Central memory CD4-positive, alpha-beta T cell (primary cell): Measurements from ENCODE around the gene HOXB4.

Experiments
- DNase-seq: peaks from one replicate; pipeline ENCODE4 v3.0.0; 2022

HOXB4 gene

DNA sequence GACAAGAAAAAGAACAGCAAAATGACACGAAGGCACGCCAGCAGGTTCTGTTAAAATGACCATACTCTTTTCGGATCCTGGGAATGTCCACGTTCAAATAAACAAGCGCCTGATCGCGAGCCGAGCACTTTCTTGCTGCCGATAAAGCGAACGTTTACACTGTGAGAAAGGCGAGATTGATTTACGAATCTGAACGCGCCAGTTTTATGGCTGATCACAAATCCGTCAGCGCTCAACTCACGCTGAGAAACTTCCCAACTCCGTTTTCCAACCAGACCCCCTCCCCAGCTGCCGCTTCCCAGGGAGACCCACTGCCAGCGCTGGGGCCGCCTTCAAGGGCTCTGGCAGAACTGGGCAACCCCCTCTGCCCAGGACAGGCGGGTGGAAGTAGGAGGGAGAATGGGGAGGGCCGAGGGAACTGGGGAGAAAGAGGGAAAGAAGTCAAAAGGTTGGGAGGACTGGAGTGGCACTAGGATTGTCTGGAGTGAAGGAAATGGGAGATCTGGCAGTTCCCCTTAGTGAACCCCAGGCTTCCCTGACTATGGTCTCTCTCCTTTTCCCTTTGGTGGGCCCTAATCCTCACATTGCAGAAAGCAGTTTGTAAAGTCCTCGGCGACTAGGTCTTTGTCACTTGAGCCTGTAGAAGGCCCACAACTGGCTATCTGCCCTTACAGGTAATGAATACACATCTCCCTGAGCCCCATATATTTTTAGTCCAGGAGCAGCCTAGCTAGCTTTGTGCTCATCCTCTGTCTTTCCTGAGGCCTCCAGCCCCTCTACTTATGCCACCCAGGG is 6.9 kb downstream of the HOXB4 start:
- DNase-seq, result no peak

DNA sequence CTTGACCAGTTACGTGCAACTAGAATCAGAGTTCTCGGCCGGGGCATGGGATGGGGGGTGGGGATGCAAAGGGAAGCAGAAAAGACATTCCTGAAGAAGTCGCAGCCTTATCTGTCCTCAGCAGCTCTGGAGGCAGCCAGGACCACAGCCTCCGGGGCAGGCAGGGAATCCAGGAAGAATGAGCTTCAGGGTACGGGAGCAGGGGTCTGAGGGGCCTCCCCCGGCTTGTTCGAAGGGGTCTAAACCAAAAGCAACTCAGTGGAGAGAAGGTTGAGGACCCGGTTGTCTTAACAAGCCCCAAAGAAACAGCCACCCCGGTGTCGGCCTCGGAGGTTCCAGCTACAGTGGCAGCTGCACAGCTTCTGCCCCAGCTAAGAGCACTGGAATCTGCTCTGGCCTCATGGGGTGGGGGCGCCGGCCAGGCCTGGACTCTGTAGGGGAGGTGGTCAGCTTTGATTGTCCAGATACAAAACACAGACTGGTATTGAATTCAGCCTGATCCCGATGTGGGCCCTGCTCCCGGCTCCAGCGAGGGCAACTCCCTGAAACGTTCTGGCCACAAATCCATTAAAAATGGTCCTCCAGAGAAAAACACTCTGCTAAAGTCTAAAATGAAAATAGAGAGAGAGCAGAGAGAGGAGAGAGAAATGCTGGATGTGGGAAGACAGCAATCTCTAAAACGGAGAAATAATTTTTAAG is 7.7 kb downstream of the HOXB4 start:
- DNase-seq, result no peak

DNA sequence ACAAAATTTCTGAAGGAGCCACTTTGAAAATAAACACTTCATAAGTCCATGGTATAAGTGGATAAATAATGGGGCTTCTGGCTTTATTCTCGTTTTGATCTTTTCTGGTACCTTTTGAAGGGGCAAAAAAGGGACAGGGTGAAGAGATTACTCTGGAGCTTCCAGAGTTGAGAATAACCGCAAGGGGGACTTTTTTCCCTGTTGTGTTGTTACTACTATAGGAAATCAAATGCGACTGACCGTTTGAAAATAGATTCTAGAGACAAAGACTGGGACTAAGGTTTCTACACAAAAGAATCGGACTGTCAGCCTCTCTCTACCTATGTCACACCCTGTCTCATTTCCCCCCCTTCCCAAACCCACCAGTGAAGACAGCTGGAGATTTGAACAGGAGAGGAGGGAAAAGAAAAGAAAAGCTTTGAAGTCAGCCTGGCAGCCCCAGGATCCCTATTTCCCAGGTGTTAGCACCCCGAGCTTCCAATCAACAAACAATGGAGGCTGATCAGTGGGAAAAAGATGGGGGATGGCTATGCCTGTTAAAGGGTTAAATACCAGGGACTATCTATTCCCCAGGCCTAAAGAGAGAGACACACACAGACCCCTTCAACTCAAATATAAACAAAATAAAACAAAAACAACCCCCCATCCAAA is 8.4 kb downstream of the HOXB4 start:
- no peak for DNase-seq

GRCh38 chr17:48569240-48569582 is 8.9 kb downstream of the HOXB4 start:
- DNase-seq, result no peak

DNA sequence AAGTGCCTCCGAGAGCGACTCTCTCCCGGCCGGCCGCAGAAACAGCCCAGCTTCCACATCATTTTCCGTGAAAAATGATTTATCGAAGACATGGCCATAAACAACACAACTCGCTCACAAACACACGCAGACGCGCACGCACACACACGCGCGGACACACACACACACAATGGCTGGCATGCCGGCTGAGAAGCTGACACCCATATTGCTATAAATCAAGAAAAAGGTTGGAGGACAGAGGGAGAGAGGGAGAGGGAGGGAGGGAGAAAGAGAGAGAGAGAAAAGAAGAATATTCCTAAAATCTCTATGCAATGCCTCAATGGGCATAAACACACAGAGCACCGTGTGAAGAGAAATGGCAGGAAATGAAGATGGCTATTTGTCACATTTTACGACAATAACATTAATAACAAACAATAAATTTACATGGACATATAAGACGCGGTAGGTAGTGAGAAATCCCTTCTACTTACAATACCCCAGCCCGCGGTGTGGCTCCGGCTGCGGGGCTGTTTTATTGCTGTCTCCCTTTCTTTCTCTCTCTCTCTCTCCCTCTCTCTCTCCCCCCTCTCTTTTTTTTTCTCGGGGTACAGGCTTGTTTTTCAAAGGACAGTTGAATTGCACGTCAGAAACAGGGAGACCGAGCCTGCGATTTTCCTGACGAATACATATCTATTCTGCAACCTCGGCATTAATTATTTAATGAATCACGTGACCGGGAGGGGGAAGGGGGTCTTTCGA is 9.5 kb downstream of the HOXB4 start:
- no peak for DNase-seq

- no peak for DNase-seq
Measured at GRCh38 chr17:48567646-48568354, 10.3 kb downstream of the HOXB4 start.

GRCh38 chr17:48567209-48567608 is 10.9 kb downstream of the HOXB4 start:
- no peak for DNase-seq

GRCh38 chr17:48566717-48567116 is 11.4 kb downstream of the HOXB4 start:
- no peak for DNase-seq

- no peak for DNase-seq
Measured at GRCh38 chr17:48565925-48566710, 12.0 kb downstream of the HOXB4 start.

DNA sequence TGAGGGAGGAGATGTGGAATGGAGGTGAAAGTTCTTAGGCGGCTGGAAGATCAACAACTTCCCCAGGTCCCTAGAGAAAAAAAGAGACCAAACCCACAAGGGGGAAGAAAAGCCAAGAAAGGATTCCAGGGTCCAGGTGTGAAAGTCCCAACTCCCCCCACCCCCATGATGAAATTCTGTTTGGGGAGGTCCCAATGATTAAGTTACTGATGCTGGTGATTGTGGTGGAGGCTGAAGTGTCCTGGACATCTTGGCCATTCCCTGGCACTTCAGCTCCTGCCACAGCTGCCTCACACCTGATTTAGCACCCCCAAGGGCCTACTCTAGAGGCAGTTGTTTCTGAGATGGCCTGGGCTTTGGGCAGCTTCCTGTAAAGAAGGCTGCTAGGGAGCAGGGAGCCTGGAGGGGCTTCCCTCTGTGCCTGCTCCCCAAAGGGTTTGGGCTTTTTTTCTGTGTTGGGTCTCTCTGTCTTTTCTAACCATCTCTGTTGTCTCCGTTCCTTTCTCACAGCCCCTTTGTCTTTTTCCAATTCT is 13.1 kb downstream of the HOXB4 start:
- DNase-seq, result no peak

DNA sequence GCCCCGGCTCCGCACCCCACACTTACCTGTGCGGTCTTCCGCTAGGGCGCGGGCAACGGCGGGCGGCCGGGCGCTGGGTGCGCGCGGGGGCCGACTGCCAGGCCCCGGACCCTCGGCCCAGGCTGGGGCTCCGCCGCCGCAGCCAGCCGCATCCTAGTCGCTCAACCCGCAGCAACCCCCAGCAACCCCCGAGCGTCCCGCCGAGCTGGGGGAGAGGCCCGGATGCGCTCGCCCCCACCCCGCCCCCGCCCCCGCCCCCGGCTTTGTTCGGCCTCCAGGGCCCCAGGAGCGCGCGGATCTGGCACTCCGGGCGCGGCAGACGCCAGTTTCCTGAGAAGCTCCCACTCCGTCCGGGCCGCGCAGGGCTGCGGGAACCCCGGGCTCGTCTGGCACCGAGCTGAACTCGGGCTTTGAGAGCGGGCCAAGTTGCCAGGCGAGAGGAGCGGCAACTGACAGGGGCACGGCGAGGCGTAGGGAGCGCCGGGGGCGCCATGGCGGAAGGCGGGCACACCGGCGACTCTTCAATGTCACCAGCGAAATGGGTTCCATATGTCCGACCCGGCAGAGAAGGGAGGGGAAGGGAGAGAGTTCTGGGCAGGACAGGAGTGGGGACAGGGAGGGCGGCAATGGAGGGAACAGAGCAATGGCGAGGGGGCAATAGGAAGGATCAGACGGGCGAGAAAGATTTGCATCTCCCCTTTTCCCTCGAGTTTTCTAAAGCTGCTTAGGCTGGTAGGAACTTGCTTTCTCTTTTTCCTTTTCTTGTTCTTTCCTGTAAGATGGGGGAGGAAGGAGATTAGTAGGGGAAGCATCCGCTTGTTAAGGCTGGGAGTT is 13.7 kb downstream of the HOXB4 start:
- DNase-seq, result no peak

DNA sequence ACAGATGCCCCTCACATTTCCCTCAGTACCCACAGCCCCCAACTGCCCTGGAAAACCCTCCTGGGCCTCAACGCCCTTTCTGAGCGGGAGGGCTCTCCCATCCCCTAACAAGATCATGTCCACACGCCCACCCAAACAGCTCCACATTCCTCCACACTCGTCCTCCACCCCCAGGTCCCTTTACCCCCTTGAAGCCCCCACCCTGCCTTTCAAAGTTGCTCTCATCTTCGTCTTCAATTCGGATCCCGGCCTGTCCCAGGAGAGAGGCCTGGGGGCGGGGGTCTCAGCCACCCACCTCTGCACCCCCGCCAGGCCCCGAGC is 14.3 kb downstream of the HOXB4 start:
- DNase-seq, result no peak

DNA sequence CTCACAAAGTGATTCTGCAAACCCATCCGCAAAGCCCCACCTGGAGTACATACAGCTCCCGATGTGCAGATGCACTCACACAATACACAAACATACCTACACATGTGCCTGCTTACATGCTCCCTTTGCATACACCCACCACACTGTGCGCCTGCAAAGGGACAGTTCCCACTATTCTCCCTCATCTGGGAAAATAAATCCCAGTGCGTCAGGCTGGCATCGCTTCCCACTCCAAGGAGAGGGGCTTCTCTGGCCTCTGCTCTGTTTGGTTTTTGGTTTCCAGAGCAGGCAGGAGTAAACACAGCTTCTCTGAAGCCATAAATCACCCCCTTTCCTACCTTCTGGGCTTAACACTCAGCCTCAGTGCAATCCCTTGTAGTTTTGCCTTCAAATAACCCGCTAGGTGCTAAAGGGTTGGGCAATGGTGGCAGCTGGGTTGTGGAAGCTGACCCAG is 14.7 kb downstream of the HOXB4 start:
- DNase-seq, result no peak

DNA sequence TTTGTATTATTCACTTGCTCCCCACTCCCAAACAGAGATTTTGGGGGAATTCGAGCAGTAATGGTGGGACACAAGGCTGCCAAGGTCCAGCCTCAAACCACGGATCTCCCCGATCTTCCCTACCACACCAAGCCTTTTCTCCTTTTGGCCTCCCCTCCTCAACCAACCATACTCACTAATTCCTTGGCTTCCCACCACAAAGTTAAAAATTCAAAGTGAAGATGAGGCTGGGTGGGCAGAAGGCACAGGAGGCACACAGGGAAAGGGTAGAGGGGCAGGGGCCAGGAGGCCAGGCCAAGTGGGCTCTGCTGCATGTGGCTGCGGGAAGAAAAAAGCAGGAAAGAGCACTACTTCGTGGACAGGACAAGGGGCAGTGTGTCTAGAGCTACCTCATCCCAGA is 15.2 kb downstream of the HOXB4 start:
- no peak for DNase-seq

DNA sequence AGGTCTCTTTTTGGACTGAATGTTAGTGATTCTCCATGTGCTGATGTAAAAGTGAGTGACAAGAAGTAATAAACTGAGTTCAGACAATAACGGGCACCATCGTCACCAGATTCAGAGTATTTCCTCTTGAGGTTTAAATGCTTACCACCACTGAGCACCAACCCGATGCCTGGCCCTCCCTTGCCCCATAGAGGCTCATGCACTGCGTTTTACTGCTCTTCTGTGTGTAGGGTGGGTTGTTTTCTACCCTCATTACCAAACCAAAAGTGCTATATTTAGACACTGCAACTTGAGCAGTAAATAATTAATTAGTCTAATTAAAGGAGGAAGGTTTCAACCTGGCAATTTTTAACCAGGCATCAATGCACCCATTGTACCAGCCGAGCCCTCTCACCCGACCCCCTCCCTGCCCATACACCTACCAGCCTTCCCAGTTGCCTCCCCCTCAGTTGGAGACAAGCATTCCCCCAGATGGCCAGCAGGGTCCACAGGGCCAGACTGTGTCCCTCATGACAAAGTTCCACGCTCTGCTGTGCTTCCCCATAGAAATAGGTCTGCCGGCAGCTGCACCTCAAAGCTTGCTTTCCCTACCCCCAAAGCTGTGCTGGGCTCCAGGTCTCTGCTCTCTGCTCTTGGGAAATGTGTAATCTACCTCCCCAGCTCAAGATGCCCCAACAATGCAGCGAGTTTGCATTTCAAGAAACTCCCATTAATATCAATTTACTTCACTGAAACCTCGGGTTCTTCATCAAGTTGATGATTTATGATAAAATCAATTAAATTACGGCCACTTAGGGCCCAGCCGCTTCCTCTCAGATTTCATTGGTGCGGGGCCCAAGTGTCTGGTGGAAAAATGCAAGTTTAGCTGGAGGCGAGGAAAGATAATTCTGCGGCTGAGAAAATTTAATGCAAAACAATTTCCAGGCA is 16.0 kb downstream of the HOXB4 start:
- no peak for DNase-seq

GRCh38 chr17:48559840-48560817 is 18.0 kb downstream of the HOXB4 start:
- DNase-seq, result no peak

DNA sequence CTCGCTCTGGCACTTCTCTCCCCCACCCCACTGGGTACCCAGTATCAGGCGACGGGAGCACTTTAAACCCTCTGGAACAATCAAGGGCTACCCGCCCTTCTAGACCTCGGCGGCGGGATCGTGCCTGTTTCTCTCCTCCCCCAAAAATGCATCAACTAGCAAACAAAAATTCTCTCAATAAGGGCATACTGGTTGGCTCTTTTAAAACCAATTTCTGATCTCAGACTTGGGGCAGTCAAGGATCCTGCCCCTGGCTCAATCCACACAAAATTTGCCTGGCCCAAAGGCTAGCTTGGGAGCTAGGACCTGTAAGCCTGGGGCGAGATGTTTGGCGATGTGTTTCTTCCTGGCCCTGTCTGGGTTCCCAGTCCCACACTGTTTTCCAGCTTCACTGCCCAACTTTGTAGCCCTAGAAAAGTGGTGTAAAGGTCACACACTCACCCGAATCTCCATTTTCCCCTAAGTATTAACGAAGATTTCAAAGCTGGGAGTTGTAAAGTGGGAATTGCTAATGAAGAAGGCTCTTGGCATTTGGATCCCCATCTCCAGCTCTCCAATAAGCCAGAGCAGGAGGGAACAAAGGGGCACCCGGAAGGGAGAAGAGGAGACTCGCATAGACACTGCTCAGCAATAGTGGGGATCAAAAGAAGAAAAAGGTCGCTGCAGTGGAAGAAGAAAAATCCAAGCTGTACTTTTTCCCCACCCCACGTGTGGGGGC is 18.9 kb downstream of the HOXB4 start:
- no peak for DNase-seq

DNA sequence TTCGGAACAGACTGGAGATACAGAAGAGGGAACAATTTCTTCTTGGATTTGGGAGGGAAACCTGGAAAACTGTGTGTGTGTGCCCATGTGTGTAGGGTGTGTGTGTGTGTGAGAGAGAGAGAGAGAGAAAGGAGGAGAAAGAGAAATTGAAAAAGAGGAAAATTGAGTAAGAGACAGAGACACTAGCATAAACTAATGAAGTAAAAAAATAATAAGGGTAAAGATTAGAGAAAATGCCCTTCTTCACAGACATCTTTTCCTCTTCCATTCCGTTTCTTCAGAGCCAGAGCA is 19.4 kb downstream of the HOXB4 start:
- no peak for DNase-seq
